GM18870 (cell line): ENCODE measurements around the gene ZNF556.

Experiments used
- ATAC-seq: cut with Tn5 transposase; IDR thresholded peaks from one replicate; pipeline ENCODE4 v1.9.1; 2021; ENCODE audit warnings: moderate library complexity; ENCODE audit not compliant: unreplicated experiment

ZNF556 gene

DNA sequence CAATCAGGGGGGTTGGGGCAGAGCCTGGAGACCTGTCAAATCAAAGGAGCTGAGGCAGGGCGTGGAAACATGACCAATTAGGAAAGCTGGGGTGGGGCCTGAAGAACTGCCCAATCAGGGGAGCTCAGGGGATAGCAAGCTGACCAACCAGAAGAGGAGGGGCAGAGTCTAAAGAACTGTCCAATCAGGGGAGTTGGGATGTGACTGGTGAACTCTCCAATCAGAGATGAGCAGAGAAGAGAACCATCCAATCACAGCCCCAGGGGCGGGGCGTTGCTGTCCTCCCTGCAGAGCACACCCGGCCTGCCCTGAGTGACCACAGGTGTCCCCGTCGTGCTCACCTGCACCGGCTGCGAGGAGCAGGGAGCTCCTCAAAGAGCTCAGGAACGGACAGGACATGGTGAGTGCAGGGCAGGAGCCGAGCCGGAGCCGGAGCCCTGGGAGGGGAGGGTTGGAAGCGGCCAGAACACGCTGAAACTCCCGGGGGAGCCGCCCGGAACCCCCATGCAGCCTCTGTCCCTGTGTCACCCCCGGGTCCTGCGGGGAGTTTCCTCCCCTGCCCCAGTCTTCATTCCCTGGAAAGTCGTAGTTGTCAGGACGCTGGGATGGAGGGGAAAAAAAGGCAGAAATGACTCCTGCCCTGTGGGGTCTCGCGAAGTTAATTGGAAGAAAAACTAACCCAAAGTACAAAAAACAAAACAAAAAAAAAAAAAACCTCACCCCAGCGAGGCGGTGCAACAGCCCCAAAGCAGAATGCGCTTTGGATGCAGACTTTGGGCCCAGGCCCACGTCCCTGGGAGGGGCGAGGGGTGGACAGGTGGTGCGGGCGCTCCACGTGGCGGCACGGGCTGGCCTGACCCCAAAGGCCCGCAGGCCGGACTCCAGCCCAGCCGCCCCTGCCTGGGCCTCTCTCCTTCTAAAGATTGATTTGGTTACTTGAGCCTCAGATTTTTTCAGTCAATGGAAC, at the start of gene ZNF556:
Gene ZNF556 (plus strand): TSS at position 311 of the 967 bp plus-strand sequence. CDS start 87 bp downstream, at position 398.
- ATAC-seq, result no peak

DNA sequence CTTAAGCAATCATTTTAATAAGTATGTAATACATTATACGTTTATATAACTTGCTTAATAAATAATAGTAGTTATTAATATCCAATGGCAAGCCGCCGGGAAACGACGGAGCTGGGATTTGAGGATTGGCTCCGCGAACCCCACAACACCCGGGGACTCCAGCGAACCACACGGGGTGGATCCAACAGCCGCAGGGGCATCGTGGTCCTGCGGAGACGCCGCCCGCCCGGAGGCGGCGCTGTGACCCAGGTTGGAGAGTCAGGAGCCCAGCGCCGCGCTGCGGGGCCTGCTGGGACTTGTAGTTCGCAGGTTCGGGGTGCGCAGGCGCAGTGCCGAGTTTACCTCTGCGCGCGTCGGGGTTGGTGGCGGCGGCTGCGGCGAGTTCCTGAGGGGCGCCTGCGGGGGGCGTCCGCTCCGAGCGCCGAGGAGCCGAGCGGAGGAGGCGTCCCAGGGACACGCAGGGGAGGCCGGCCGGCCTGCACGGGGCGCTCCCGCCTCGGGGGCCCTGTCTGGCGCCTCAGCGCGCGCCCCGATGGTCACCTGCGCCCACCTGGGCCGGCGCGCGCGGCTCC, 47.5 kb upstream of the ZNF556 start, which contains the start of gene ZNF554:
Gene ZNF554 (plus strand): TSS at position 329 of the 572 bp plus-strand sequence. CDS start 204 bp downstream, at position 533.
- ATAC-seq, result peak; percentile 71

DNA sequence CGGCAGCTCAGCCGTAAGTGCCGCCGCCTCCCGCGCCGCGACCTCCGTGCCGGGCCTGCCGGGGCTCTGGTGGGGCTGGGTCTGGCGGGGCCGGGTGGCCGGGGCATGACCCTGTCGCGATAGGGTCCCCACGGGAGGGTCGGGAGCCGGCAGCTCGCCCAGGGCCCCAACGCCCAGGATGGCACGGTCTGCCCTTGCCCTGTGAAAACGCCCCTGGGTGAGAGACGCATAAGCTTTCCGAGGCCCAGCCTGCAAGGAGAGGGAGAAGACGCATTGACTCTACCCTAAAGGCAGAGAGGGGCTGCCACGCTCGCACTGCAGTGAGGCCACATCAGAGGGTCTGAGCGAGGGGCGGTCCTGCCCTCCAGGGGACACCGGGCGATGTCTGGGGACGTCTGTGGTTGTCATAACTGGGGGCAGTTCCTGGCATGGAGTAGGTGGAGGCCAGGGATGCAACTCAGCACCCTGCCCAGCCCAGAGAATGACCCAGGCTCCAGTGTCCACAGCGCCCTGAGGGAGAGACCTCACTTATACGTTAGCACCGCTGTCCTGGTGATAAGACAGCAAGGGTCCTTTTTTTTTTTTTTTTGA, 46.9 kb upstream of the ZNF556 start:
- ATAC-seq, result no peak

DNA sequence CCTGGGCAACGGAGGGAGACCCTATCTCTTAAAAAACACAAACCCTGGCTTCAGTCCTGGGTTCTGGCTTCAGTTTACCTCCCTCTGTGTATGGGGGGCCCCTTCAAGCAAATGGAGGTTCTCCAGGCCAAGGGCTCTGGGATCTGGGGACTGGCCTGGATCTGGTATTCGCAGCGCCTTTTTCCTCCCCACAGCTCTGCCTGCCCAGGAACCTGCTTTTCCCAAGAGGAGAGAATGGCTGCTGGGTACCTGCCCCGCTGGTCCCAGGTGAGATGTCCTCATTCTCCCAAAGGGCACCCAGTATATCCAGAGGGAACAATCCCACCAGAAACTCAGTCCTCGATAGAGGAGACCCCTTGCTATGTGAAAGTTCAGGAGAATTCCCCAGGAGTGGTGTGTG, 44.3 kb upstream of the ZNF556 start:
- ATAC-seq, result no peak

DNA sequence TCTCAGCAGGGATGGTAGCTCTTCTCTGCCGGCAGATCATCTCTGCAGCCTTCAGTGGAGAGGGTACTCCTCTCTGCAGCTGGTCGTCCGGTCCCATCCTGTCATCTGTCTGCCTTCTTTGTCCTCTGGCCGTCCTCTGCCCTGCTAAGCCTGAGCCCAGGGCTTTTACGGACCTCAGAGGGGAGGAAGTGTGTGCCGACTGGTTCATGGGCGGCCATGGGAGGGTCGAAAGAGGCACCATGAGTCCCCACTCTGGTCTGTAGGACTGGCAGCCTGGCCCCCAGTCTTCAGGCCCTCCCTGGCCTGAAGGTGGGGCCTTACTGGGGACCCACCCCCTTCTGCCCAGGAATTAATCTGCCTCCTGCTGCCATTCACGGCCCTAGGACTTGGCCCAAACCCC, 43.5 kb upstream of the ZNF556 start:
- ATAC-seq, result no peak

DNA sequence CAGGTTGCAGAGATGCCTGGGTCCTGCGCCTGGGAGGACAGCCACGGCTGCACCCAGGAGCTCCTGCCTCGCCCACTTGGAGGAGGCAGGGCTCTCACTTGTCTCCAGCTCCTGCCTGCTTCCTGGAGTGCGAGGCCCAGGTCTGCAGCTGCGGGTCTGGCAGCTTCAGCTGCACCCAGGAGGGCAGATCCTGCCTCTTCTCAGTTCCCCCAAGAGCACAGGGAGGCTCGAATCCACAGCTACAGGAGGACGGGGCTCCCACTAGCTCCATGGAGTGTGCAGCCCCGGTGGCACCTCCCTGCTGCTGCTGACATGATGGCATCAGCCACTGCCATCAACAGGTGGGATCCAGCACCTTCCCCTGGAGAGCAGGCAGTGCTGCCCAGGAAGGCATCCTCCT, 43.0 kb upstream of the ZNF556 start:
- ATAC-seq, result no peak

DNA sequence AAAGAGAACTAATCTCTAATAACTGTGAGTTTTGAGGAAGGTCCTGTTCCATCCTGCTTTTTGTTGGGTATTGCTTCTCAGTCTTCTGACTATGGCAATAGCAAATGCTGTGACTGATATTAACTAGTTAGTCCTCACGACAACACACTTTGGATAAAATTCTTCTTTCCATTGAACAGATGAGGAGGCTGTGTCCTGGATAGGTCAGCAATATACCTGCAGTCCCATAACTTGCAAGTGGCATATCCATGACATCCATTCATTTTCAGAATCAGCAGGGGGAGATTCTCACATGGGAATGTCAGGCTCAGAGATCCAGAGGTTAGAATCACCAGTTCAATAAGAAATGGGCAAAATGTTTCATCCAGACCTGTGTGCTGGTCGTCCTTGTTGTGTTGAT, 40.1 kb upstream of the ZNF556 start:
- no peak for ATAC-seq

DNA sequence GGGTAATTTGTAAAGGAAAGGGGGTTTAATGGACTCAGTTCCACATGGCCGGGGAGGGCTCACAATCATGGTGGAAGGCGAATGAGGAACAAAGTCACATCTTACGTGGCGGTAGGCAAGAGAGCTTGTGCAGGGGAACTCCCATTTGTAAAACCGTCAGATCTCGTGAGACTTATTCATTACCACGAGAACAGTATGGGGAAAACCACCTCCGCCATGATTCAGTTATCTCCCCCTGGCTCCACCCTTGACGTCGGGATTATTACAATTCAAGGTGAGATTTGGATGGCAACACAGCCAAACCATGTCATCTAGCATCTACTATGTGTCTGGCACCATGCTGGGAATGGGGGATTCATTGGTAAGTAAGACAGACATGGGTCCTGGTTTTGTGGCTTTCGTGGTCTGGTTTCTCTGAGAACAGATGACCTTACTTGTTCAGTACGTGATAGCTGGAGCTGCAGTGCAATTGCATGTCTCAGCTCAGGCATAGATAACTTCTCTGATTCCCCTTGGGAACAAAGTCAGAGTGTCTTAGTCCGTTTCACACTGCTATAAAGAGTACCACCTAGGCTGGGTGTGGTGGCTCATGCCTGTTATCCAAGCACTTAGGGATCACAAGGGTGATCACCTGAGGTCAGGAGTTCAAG, 39.2 kb upstream of the ZNF556 start:
- ATAC-seq, result no peak

DNA sequence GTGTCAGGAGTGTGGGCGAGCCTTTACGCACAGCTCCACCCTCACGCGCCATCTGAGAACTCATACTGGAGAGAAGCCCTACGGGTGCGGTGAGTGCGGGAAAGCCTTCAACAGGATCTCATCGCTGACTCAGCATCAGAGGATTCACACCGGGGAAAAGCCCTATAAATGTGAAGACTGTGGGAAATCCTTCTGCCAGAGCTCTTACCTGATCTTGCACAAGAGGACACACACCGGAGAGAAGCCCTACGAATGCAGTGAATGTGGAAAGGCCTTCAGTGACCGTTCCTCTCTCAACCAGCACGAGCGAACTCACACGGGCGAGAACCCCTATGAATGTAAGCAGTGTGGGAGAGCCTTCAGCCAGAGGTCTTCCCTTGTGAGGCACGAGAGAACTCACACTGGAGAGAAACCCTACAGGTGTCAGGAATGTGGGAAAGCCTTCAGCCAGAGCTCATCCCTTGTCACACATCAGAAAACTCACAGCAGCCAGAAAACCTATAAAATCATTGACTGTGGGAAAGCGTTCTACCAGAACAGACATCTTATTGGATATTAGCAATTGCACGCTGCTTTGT, 32.8 kb upstream of the ZNF556 start:
- ATAC-seq, result no peak

DNA sequence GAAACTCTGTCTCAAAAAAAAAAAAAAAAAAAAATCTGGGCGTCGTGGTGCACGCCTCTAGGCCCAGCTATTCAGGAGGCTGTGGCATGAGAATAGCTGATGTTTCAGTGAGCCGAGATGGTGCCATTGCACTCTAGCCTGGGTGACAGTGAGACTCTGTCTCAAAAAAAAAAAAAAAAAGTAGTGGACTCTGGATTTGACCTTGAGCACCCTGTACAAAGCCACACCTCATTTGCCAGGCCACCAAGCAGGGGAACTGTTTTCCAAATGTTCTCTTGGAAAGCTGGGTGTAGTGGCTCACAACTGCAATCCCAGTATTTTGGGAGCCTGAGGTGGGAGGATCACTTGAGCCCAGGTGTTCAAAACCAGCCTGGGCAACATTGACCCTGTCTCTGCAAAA, 29.7 kb upstream of the ZNF556 start:
- no peak for ATAC-seq

DNA sequence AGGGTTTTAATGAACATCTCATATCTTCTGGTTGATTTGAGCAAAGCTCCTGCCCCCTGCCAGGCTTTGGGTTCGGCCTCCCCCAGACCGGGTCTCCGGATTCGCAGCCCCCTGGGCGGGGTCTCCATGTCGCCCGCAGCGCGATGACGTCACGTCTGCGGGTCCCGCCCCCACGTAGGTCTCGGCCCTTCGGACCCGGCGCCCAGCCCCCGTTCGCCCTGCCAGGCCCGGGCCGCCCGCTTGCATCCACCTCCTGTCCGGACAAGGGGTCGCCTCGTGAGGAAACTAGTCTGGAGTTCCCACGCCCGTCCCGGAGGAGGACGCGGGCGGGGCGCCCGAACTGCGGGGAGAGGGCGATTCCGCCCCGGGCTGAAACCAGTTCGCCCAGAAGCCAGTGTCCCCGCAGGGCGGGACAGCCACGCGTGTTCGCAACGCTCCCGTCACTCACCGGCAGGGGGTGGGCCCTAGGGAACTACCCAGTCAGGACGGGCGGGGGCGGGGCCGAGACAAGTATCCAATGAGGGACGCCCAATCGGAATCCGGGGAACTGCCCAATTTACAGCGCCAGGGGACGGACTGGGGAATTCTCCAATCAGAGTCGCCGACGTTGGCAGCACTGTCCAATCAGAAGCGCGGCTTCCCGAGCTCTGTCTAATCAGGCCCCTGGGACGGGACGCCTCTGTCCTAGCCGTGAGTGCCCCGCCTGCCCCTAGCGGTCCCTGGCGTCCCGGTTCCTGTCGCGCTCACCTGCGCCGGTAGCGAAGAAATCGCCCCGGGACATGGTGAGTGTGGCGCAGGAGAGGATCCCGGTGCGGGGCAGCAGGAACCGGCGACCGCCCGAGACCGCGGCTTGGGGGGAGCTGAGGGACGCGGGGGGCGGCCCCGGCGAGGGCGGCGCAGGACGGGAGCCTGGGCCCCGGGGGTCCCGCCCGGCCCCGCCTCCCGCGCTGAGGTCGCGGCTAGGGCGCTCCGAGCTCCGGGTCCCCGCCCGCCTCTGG, 26.0 kb upstream of the ZNF556 start, which contains the start of gene ZNF555:
Gene ZNF555 (plus strand): TSS at position 682 of the 998 bp plus-strand sequence. CDS start 98 bp downstream, at position 780.
- ATAC-seq, result peak; percentile 88

DNA sequence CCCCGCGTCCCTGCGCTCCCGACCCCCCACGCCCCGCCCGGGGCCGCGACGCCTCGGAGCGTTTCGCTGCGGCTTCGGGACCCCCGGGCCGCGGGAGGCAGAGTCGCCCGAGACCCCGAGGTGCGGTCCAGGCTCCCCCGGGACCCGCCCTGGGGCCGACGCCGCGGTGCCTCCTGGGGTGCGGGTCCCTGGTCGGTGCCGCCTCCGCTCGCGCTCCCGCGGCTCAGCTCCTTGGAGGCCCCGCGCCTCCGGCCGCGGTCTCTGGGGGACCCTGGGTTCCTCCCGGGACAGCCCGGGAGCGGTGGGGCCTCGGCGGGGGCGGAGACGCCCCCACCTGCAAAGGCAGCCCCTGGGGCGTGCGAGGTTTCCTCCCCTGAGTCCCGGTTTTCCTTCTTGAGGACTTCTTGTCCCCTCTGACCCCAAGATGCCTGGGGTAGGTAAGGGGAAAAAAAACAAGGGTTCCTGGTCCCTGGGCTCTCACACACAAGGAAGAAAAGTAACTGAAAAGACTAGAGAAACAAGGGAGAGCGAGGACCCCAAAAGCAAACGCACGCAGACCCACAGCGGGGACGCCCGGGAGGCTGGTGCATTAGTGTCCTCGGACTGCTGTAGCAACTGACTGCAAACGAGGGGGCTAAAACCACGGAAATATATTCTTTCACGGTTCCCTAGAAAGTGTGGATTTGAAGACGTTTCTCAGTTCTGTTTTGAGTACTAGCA, 25.1 kb upstream of the ZNF556 start:
- no peak for ATAC-seq

DNA sequence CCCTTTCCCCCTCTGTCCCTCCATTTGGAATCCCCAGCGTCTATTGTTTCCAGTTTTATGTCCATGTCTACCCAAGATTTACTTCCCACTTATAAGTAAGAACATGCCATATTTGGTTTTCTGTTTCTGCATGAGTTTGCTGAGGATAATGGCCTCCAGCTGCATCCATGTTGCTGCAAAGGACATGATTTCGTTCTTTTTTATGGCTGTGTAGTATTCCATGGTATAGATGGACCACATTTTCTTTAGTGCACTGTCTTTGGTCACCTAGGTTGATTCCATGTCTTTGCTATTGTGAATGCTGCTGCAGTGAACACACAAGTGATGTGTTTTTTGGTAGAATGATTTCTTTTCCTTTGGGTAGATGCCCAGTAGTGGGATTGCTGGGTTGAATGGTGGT, 22.0 kb upstream of the ZNF556 start:
- no peak for ATAC-seq

DNA sequence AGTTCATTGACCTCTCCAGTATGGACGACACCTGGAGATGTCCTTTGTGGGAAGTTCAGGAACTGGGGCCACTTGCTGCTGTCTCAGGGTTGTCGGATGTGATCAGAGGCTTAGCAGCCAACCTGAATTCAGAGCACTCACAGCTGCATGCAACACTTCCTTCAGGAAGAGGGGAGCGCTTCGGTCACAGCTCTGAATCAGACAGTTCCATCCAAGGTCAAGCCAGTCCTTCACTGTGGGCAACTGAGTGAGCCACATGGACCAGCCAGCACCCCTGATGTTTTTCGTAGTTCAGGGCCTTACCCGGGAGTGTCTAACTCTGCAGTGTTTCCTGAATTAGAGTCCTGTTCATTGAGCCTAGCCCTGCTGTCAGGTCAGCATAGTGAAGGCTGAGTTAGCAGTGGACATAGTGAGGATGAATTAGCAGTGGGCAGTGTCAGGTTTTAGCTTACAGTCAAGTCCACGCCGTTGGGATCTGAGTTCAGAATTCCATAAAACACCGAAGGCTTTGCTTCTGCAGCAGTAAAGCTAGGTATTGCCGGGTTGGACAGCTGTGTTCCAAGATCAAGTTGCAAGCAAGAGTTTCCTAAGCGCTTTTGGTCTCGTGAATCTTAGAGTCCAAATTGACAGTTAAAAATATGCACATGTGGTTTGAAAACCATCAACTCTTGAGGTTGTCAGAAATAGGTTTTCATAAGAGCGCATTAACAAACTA, 20.8 kb upstream of the ZNF556 start:
- ATAC-seq, result no peak

DNA sequence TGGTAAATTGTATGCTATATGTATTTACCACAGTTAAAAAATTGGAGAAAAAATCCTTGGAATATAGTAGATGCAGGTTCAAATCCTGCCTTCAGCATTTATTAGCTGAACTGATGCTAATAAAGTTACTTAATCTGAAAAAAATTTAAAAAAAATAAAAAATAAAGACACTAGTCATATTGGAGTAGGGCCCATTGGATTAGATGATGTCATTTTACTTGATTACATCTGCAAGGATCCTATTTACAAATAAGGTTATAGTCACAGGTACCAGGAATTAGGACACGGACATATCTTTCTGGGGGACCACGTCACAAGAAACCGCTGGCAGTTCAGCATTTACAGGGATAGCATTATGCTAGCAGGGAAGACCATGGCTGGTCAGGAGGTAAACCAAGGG, 19.6 kb upstream of the ZNF556 start:
- no peak for ATAC-seq

DNA sequence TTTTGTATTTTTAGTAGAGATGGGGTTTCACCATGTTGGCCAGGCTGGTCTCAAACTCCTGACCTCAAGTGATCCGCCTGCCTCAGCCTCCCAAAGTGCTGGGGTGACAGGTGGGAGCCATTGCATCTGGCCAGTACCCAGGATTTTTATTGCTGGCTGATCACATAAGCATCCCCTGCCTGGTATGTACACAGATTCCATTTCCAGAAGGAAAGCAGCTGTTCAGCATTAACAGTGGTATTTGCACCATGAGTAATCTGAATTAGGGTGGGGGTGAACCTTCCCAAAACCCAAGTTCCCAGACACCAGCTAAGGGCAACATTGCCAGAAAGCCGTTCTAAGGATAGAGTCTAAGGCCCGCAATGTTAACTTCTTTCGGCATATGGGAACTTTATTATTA, 18.5 kb upstream of the ZNF556 start:
- ATAC-seq, result no peak

DNA sequence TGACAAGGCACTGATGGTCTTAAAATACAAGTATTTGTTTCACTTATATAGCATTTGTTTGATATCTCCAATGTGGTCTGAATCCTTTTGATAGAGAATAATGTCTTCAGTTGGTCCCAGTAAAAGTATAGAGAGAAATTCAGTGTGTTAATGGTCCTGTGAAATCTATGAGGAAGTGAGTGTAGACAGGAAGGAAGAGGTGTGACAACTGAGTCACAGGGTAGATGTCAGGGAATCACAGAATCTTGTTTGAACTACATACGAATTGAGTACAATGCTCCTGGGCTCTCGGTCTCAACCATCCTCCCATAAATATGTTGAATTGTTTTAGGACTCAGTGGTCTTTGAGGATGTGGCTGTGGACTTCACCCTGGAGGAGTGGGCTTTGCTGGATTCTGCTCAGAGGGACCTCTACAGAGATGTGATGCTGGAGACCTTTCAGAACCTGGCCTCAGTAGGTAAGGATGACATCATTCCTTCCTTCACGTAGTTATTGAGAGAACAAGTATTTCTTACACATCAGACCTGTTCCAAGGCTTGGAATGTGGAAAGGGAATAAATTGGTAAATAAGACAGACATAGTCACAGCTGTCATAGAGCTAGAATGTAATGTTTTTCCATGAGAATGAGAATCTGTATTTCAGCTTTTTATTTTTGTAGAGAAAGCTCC, 16.7 kb upstream of the ZNF556 start:
- ATAC-seq, result no peak

DNA sequence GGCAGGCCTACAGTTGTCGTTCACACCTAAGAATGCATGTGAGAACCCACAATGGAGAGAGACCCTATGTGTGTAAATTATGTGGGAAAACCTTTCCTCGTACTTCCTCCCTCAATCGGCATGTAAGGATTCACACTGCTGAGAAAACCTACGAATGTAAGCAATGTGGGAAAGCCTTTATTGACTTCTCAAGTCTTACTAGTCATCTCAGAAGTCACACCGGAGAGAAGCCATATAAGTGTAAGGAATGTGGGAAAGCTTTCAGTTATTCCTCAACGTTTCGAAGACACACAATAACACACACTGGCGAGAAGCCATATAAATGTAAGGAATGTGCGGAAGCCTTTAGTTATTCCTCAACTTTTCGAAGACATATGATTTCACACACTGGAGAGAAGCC, 14.5 kb upstream of the ZNF556 start:
- ATAC-seq, result no peak
